Heart right ventricle (tissue), 16 donors: Measurements from ENCODE around the gene GRIA3. TPM values are rescaled to one million over a fixed set of nuclear protein-coding genes. Genes with fewer than 3 reads are reported as not detected.

Source experiments
- ATAC-seq, 8 donors: fragments of 200-7000 bp; cut with Tn5 transposase; one replicate each; pipeline ENCODE4 v1.9.1; 2020; ENCODE audit warnings: mild to moderate bottlenecking in 8 of 8, moderate library complexity in 8 of 8, moderate number of reproducible peaks in 1 of 8
- DNase-seq, 2 donors: peaks; one replicate each; pipeline ENCODE4 v3.0.0-alpha.2; 2020
- H3K27ac ChIP-seq, 10 donors: fragments of 200-600 bp; sonication (generic) in 2 of 10; one replicate each; pipeline versions ENCODE4 v1.5.0 to v1.8.0; 2020 to 2022; ENCODE audit warnings: mild to moderate bottlenecking in 3 of 10
- H3K27me3 ChIP-seq, 7 donors: fragments of 200-600 bp; one replicate each; pipeline ENCODE4 v1.8.0; 2021 to 2022; ENCODE audit warnings: mild to moderate bottlenecking in 2 of 7
- H3K36me3 ChIP-seq, 9 donors: fragments of 200-600 bp; sonication (generic) in 1 of 9; one replicate each; pipeline versions ENCODE4 v1.5.0 to v1.8.0; 2020 to 2022; ENCODE audit warnings: mild to moderate bottlenecking in 2 of 9
- H3K4me1 ChIP-seq, 9 donors: fragments of 200-600 bp; sonication (generic) in 1 of 9; one replicate each; pipeline versions ENCODE4 v1.5.0 to v1.8.0; 2020 to 2022; ENCODE audit warnings: mild to moderate bottlenecking in 4 of 9
- H3K4me3 ChIP-seq, 10 donors: fragments of 200-600 bp; sonication (generic) in 2 of 10; one replicate each; pipeline versions ENCODE4 v1.5.0 to v1.8.0; 2020 to 2022; ENCODE audit warnings: mild to moderate bottlenecking in 7 of 10, moderate library complexity in 2 of 10
- H3K9me3 ChIP-seq, 11 donors: fragments of 200-600 bp in 10 of 11; sonication (generic) in 2 of 11; one replicate each; pipeline versions ENCODE4 v1.5.0 to v1.8.0; 2013 to 2022; ENCODE audit warnings: mild to moderate bottlenecking in 2 of 11, control low read depth in 1 of 11, moderate library complexity in 1 of 11
- WGBS, 2 donors: extraction: QIAGEN DNeasy Blood & Tissue Kit; methylation state at CpG; one replicate each; pipeline ENCODE4 v1.1.7; 2013; ENCODE audit warnings: inconsistent platforms in 1 of 2; 5-methylcytosine and 5-hydroxymethylcytosine counted together
- intact Hi-C, 10 donors: fragments of 100-400 bp; cut with DNase I; formaldehyde crosslinking; loops; one replicate each; pipeline versions ENCODE4 v1.11.1 to v1.14.2; 2022
- polyA plus RNA-seq, 2 donors: library from polyadenylated mRNA; stranded (reverse); fragments of 200-250 nt; gene quantifications; one replicate each; pipeline ENCODE4 v1.2.3, GENCODE V29; 2013
- total RNA-seq, 10 donors: library from RNA; stranded (reverse); fragmentation: NEBNext Ultra II Directional in 3 of 10; extraction: Animal tissue kit (Norgen Biotek cat#: 25700) in 3 of 10; gene quantifications; one replicate each; pipeline versions ENCODE4 v1.2.1 to v1.2.4, GENCODE V29; 2021 to 2023
- TF ChIP-seq, protein P1 (sequence below), 9 donors: fragments of 200-600 bp; sonication (generic) in 2 of 9; IDR thresholded peaks; one replicate each; pipeline versions ENCODE4 v1.5.0 to v1.8.0; 2021 to 2022; ENCODE audit warnings: antibody characterized with exemption in 9 of 9, mild to moderate bottlenecking in 5 of 9, moderate library complexity in 1 of 9
- donor health status: Arrhythmogenic right ventricular cardiomyopathy.
- donor health status: ischemic (EF 13 %, LVEDD 7.1; RV severe dilation, severe dysfunction).
- donor health status: healthy with polysubstance abuse.
- donor health status: DM: no; HTN: yes; CAD: no.
- donor health status: DM: no; HTN: no; CAD: no.
- donor health status: ischemic (EF 25% LVEDD 6.9; RV normal size, moderate dysfunction).
- donor health status: ischemic (EF 25% LVEDD 5.7; RV mildly dilated, moderate dysfunction).
- donor health status: healthy.
- donor health status: DM: yes; HTN: yes; CAD: no.
- donor health status: Ischemic cardiomyopathy.
- donor health status: ischemic (EF 35%, LVEDD 5.7; RV mildly dilated, moderate dysfunction).
- donor health status: nonischemic (EF 11% LVEDD 7.7; RV severe dilation, severe dysfunction).
- donor health status: DM: yes; HTN: yes; CAD: no.
- donor health status: PGD.
- donor health status: ischemic (EF 29% LVEDD 5.4; RV normal size, mild dysfunction).
- donor health status: nonischemic (EF 23%, LVEDD 6.1; RV moderate dilation, normal function).

GRIA3 gene
- total and polyA plus RNA-seq, 12 donors, result 0.06 to 12.4 (median 1.2) TPM

DNA sequence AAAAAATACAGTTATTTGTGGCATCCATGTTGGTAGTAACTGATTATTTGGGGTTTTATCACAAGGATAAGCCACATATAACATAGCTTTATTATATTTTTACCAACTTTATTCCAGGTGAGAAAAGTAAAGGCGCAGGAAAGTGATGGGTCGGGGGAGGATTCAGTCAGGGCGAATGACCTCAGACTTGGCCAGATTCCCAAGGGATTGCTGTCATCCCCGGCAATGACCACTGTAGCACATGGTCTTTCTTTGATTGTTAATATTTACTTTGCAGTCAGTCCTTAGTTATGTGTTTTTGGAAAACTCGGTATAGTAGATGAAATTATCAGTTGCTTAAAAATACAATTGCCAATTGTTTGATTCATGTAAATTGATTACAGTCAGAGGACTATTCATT, 17.6 kb downstream of the GRIA3 start:
- no peak for DNase-seq
- TF ChIP-seq, protein P1, sequence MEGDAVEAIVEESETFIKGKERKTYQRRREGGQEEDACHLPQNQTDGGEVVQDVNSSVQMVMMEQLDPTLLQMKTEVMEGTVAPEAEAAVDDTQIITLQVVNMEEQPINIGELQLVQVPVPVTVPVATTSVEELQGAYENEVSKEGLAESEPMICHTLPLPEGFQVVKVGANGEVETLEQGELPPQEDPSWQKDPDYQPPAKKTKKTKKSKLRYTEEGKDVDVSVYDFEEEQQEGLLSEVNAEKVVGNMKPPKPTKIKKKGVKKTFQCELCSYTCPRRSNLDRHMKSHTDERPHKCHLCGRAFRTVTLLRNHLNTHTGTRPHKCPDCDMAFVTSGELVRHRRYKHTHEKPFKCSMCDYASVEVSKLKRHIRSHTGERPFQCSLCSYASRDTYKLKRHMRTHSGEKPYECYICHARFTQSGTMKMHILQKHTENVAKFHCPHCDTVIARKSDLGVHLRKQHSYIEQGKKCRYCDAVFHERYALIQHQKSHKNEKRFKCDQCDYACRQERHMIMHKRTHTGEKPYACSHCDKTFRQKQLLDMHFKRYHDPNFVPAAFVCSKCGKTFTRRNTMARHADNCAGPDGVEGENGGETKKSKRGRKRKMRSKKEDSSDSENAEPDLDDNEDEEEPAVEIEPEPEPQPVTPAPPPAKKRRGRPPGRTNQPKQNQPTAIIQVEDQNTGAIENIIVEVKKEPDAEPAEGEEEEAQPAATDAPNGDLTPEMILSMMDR (IDR thresholded peaks at IDR 0.05), result no peak
- Histone ChIP-seq H3K27me3 (no peaks in the 10 kb centered on the region), H3K27ac (no peak overlapping the region), H3K36me3 (no peaks in the 10 kb centered on the region), H3K4me1 (no peaks in the 10 kb centered on the region), H3K4me3 (no peak overlapping the region), H3K9me3 (no peaks in the 10 kb centered on the region)
- ATAC-seq, result no peak
- intact Hi-C loops, result no loop called here
- 49 to 63% methylated on average over 5 of the region's 5 CpGs for WGBS, 2 donors

DNA sequence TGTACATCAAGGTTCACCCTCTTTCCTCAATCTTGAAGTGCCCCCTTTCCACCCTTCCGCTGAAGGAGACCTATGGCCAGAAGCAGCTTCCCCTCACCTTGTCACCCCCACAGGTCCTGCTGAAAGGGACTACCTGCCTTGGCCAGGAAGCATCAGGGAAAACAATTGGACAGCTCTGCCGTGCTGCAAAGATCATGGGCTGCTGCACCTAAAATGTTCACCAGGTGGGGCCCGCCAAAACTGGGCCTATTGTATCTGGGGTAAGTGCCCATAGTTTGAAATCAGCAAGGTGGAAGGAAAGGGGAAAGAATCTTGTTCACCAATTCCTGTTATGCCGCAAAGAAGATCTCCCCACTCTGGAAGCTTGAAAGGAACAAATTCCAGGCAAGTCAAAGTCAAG, 18.4 kb downstream of the GRIA3 start:
- Histone ChIP-seq H3K27ac (no peak overlapping the region), H3K9me3 (no peaks in the 10 kb centered on the region), H3K27me3 (no peaks in the 10 kb centered on the region), H3K36me3 (no peaks in the 10 kb centered on the region), H3K4me3 (no peak overlapping the region), H3K4me1 (no peaks in the 10 kb centered on the region)
- WGBS, 2 donors, result 82 to 84% methylated on average over 4 of the region's 4 CpGs
- DNase-seq (no peak), ATAC-seq (no peak)
- intact Hi-C loops, result no loop called here
- TF ChIP-seq, protein P1 (IDR thresholded peaks at IDR 0.05), result no peak

DNA sequence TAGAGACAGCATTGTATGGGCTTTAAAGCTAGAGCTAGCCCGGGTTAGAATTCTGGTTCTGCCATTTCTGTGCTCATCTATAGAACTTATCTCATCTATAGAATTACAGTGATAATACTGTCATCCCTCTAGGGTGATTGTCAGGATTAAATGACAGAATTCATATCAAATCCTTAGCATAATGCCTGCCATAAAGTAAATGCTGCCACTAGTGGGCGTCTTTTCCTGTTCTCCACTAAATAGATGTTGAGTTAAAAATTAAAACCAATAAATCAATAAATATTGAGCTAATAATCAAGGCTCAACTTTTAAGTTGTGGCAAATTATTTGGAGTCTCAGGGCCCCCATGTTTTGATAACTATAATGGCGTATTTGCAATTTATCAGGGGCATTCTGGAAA, 19.7 kb downstream of the GRIA3 start:
- DNase-seq (no peak), ATAC-seq (no peak)
- no peaks in the 10 kb centered on the region for H3K27me3 ChIP-seq
- TF ChIP-seq, protein P1 (IDR thresholded peaks at IDR 0.05), result no peak
- no peaks in the 10 kb centered on the region for H3K4me1 ChIP-seq
- WGBS, 2 donors, result 90 to 92% methylated on average over 3 of the region's 3 CpGs
- no peaks in the 10 kb centered on the region for H3K9me3 ChIP-seq
- intact Hi-C loops, result no loop called here
- no peaks in the 10 kb centered on the region for H3K36me3 ChIP-seq
- no peak overlapping the region for H3K4me3 ChIP-seq
- no peak overlapping the region for H3K27ac ChIP-seq

DNA sequence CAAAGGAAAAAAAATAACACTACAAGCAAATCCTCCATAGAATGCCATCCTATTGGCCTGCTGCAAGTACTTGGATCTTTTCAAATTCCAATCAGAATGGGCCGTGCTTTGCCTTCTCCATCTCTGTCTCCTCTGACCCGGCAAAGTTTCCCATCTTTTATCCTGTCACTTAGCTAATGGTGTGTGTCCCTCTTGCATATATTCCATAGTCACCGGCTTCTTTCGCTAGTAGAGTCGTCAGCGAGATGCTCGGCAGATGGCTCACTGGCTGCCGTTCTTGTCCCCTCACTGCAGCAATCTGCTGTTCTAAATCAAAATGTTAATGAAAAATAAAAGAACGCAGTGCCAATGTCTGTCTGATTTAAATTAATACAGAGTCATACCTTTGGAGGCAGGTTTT, 22.1 kb downstream of the GRIA3 start:
- no peaks in the 10 kb centered on the region for H3K36me3 ChIP-seq
- no peak overlapping the region for H3K4me3 ChIP-seq
- H3K27me3 ChIP-seq, result no peaks in the 10 kb centered on the region
- H3K9me3 ChIP-seq, result no peaks in the 10 kb centered on the region
- no peak overlapping the region for H3K27ac ChIP-seq
- DNase-seq (no peak), ATAC-seq (no peak)
- no peaks in the 10 kb centered on the region for H3K4me1 ChIP-seq
- WGBS, 2 donors, result 82 to 87% methylated on average over 9 of the region's 9 CpGs
- TF ChIP-seq, protein P1 (IDR thresholded peaks at IDR 0.05), result no peak
- intact Hi-C loops, result no loop called here

DNA sequence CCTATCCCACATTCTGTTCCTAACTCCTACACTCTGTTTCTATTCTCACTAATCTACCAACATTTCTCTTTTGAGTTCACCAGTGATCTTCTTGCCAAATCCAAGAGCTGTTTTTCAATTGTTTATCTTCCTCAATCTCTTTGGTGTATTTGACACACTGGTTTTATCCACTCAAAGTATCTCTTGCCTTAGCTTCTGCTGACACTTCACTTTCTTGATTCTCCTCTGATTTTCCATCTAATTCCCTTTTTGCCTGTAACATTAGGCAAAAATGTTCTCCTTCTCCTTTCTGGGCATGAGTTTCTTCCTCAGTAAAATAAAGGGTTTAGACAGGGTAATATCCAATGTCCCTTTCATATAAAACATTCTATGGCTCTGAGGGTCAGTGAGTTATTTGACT, 26.2 kb downstream of the GRIA3 start:
- Histone ChIP-seq H3K36me3 (no peaks in the 10 kb centered on the region), H3K27ac (no peak overlapping the region)
- no peak for ATAC-seq

More for the DNA sequence above, 26.2 kb downstream of the GRIA3 start:
- intact Hi-C loops, result no loop called here
- Histone ChIP-seq H3K27me3 (peaks cover 0 to under 1% (median 0%) of the 10 kb centered on the region in 7 donors), H3K4me1 (no peaks in the 10 kb centered on the region), H3K9me3 (no peaks in the 10 kb centered on the region), H3K4me3 (no peak overlapping the region)
- TF ChIP-seq, protein P1 (IDR thresholded peaks at IDR 0.05), result no peak
- DNase-seq, result no peak
